IMR-90 (cell line): ENCODE data around the gene KDELR3. TPM values are rescaled to one million over a fixed set of nuclear protein-coding genes. Genes with fewer than 3 reads are reported as not detected.

Experiments used
- ATAC-seq: fragments of 200-7000 bp; cut with Tn5 transposase; 2 replicates; pipeline ENCODE4 v1.9.1; 2020; ENCODE audit warnings: low read depth, mild to moderate bottlenecking, moderate library complexity
- BruUV-seq: library from RNA; stranded (reverse); fragments of 400-500 nt; replicated peaks from 2 replicates; lab custom pipeline; 2021; lab: Mats Ljungman, UMichigan
- CTCF ChIA-PET: fragments of 300-600 bp; formaldehyde crosslinking; extraction: SDS; loops from one replicate; lab custom pipeline; 2021; ENCODE audit warnings: antibody characterized with exemption; lab: Yijun Ruan, JAX
- POLR2A ChIA-PET: fragments of 300-600 bp; sonication (Branson Sonifier 250); formaldehyde crosslinking; loops from one replicate; lab custom pipeline; 2022; ENCODE audit warnings: antibody characterized with exemption; ENCODE audit not compliant: unreplicated experiment; lab: Charles Lee
- DNase-seq: peaks from one replicate; pipeline ENCODE4 v3.0.0; 2013
- H2AFZ ChIP-seq: replicated peaks from 2 replicates; pipeline ENCODE3; 2013; ENCODE audit warnings: low read length, mild to moderate bottlenecking; ENCODE audit not compliant: poor library complexity
- H2AK5ac ChIP-seq: 2 replicates; pipeline ENCODE4 v1.6.1; 2013; ENCODE audit warnings: low read depth, low read length, inconsistent platforms
- H2AK9ac ChIP-seq: replicated peaks from 2 replicates; pipeline ENCODE3; 2013; ENCODE audit warnings: mild to moderate bottlenecking, low read depth, low read length, moderate library complexity; ENCODE audit not compliant: poor library complexity
- H2BK120ac ChIP-seq: 2 replicates; pipeline ENCODE4 v1.6.1; 2013; ENCODE audit warnings: low read depth, low read length, inconsistent platforms
- H2BK15ac ChIP-seq: 3 replicates; pipeline ENCODE4 v1.6.1; 2013; ENCODE audit warnings: low read depth, low read length, inconsistent platforms
- H2BK20ac ChIP-seq: 2 replicates; pipeline ENCODE4 v1.6.1; 2013; ENCODE audit warnings: low read depth, mild to moderate bottlenecking, inconsistent platforms, low read length, moderate library complexity
- H2BK5ac ChIP-seq: 2 replicates; pipeline ENCODE4 v1.6.1; 2013; ENCODE audit warnings: mild to moderate bottlenecking, low read depth, low read length, inconsistent platforms; ENCODE audit not compliant: poor library complexity, severe bottlenecking
- H3K14ac ChIP-seq: replicated peaks from 2 replicates; pipeline ENCODE4 v1.6.1; 2013; ENCODE audit warnings: low read depth, low read length, inconsistent platforms
- H3K18ac ChIP-seq: 2 replicates; pipeline ENCODE4 v1.6.1; 2013; ENCODE audit warnings: low read depth, low read length, control low read depth
- H3K23ac ChIP-seq: 2 replicates; pipeline ENCODE4 v1.6.1; 2013; ENCODE audit warnings: low read depth, low read length, inconsistent platforms
- H3K27ac ChIP-seq: 2 replicates; pipeline ENCODE4 v1.5.1; 2013; ENCODE audit warnings: mild to moderate bottlenecking, control low read depth, low read length; ENCODE audit not compliant: insufficient read depth
- H3K27me3 ChIP-seq: 2 replicates; pipeline ENCODE4 v1.6.1; 2013; ENCODE audit warnings: low read length; ENCODE audit not compliant: control insufficient read depth, insufficient read depth
- H3K36me3 ChIP-seq: 2 replicates; pipeline ENCODE4 v1.6.1; 2013; ENCODE audit warnings: low read length, mixed read lengths; ENCODE audit not compliant: control insufficient read depth, insufficient read depth
- H3K4ac ChIP-seq: 2 replicates; pipeline ENCODE4 v1.6.1; 2013; ENCODE audit warnings: low read depth, low read length, inconsistent platforms
- H3K4me1 ChIP-seq: 2 replicates; pipeline ENCODE4 v1.6.1; 2013; ENCODE audit warnings: low read length, mixed read lengths; ENCODE audit not compliant: control insufficient read depth, insufficient read depth
- H3K4me2 ChIP-seq: 2 replicates; pipeline ENCODE4 v1.6.1; 2013; ENCODE audit warnings: low read depth, mild to moderate bottlenecking, control low read depth, low read length, moderate library complexity
- H3K4me3 ChIP-seq: 2 replicates; pipeline ENCODE4 v1.5.1; 2013; ENCODE audit warnings: low read depth, mild to moderate bottlenecking, control low read depth, low read length, moderate library complexity; ENCODE audit not compliant: insufficient read depth
- H3K56ac ChIP-seq: 2 replicates; pipeline ENCODE4 v1.6.1; 2013; ENCODE audit warnings: low read length, inconsistent platforms; ENCODE audit not compliant: insufficient read depth; ENCODE audit errors: extremely low read depth
- H3K79me1 ChIP-seq, 2 experiments: 2 replicates each; pipeline ENCODE4 v1.6.1; 2013; ENCODE audit warnings: low read length in 2 of 2, inconsistent platforms in 1 of 2, low read depth in 1 of 2
- H3K9ac ChIP-seq: 2 replicates; pipeline ENCODE4 v1.6.1; 2013; ENCODE audit warnings: low read depth, low read length, control low read depth
- H3K9me1 ChIP-seq: 2 replicates; pipeline ENCODE4 v1.6.1; 2013; ENCODE audit warnings: low read length, inconsistent platforms; ENCODE audit not compliant: insufficient read depth
- H3K9me3 ChIP-seq: 2 replicates; pipeline ENCODE4 v1.6.1; 2013; ENCODE audit warnings: low read length; ENCODE audit not compliant: control insufficient read depth, insufficient read depth
- H4K20me1 ChIP-seq: 2 replicates; pipeline ENCODE4 v1.6.1; 2013; ENCODE audit warnings: low read length, inconsistent platforms; ENCODE audit not compliant: insufficient read depth
- H4K5ac ChIP-seq: 2 replicates; pipeline ENCODE4 v1.6.1; 2013; ENCODE audit warnings: mild to moderate bottlenecking, low read depth, low read length, control low read depth
- H4K8ac ChIP-seq, 2 experiments: 2 replicates each; pipeline ENCODE4 v1.6.1; 2013; ENCODE audit warnings: low read depth in 2 of 2, low read length in 2 of 2, control low read depth in 1 of 2, inconsistent platforms in 1 of 2
- H4K91ac ChIP-seq: 2 replicates; pipeline ENCODE4 v1.6.1; 2013; ENCODE audit warnings: low read depth, low read length, inconsistent platforms; ENCODE audit not compliant: insufficient read depth
- BHLHE40 ChIP-seq: fragments of 150-350 bp; IDR thresholded peaks from 2 replicates; pipeline ENCODE4 v1.6.1; 2016; ENCODE audit warnings: mild to moderate bottlenecking, low read depth, low read length
- CEBPB ChIP-seq: IDR thresholded peaks from 2 replicates; pipeline ENCODE4 v1.6.1; 2012; ENCODE audit warnings: low read depth, low read length, improper control_type of control experiment
- CHD1 ChIP-seq: IDR thresholded peaks from 2 replicates; pipeline ENCODE4 v1.6.1; 2012; ENCODE audit warnings: low read depth, low read length, improper control_type of control experiment
- CTCF ChIP-seq: conservative IDR thresholded peaks from 2 replicates; pipeline ENCODE4 v1.5.1; 2012; ENCODE audit warnings: mild to moderate bottlenecking, low read depth, low read length, improper control_type of control experiment
- ELK1 ChIP-seq: fragments of 150-350 bp; IDR thresholded peaks from 2 replicates; pipeline ENCODE4 v1.6.1; 2016; ENCODE audit warnings: low read depth, mild to moderate bottlenecking, low read length, moderate library complexity, borderline replicate concordance
- FOS ChIP-seq: fragments of 150-350 bp; IDR thresholded peaks from 2 replicates; pipeline ENCODE4 v1.6.1; 2016; ENCODE audit warnings: low read depth, low read length
- MAFK ChIP-seq: IDR thresholded peaks from 2 replicates; pipeline ENCODE4 v1.6.1; 2012; ENCODE audit warnings: low read depth, low read length, improper control_type of control experiment
- POLR2A ChIP-seq: IDR thresholded peaks from 2 replicates; pipeline ENCODE4 v1.6.1; 2012; ENCODE audit warnings: mild to moderate bottlenecking, low read depth, low read length
- RAD21 ChIP-seq: IDR thresholded peaks from 2 replicates; pipeline ENCODE4 v1.6.1; 2012; ENCODE audit warnings: low read length, improper control_type of control experiment
- RCOR1 ChIP-seq: IDR thresholded peaks from 2 replicates; pipeline ENCODE4 v1.6.1; 2012; ENCODE audit warnings: mild to moderate bottlenecking, low read length, improper control_type of control experiment; ENCODE audit not compliant: insufficient replicate concordance
- RFX5 ChIP-seq: IDR thresholded peaks from 2 replicates; pipeline ENCODE4 v1.8.0; 2012; ENCODE audit warnings: low read depth, mild to moderate bottlenecking, low read length, moderate library complexity
- USF2 ChIP-seq: fragments of 150-350 bp; IDR thresholded peaks from 2 replicates; pipeline ENCODE4 v1.6.1; 2017; ENCODE audit warnings: mild to moderate bottlenecking, antibody characterized with exemption, low read length, low read depth
- WGBS, 2 experiments: methylation state at CpG; one replicate each; pipeline versions ENCODE4 v1.1.5 to v1.1.7; 2013; ENCODE audit warnings: missing lambda C conversion rate in 2 of 2; ENCODE audit not compliant: insufficient read length in 1 of 2; ENCODE audit errors: extremely low coverage in 2 of 2; 5-methylcytosine and 5-hydroxymethylcytosine counted together
- dilution Hi-C: fragments of 300-500 bp; cut with HindIII; formaldehyde crosslinking; loops from one replicate; pipeline ENCODE4 v1.14.3; 2018; ENCODE audit warnings: low sequenced_read_pairs; ENCODE audit not compliant: unreplicated experiment
- in situ Hi-C: fragments of 300-500 bp; cut with MboI; formaldehyde crosslinking; loops from 3 replicates; pipeline ENCODE4 v1.14.3; 2019; ENCODE audit warnings: low sequenced_read_pairs, inconsistent platforms, mixed read lengths
- intact Hi-C: fragments of 100-400 bp; cut with micrococcal nuclease; formaldehyde crosslinking; loops from 2 replicates; pipeline ENCODE4 v1.10.0; 2022
- polyA plus RNA-seq, 3 experiments: library from polyadenylated mRNA; depleted of rRNA; stranded (reverse); fragments of >200 nt; gene quantifications; 2 replicates each; pipeline ENCODE4 v1.2.3, GENCODE V29; 2012; ENCODE audit warnings: low replicate concordance in 1 of 3
- total RNA-seq: library from RNA; depleted of rRNA; stranded (reverse); fragments of >200 nt; gene quantifications from 2 replicates; pipeline ENCODE4 v1.2.3, GENCODE V29; 2012

KDELR3 gene
- total and polyA plus RNA-seq, 2 of the 4 experiments (the other 2 are of a cell fraction): 129 to 224 TPM

GRCh38 chr22:38441620-38442287 is 26.1 kb upstream of the KDELR3 start:
- Histone ChIP-seq H3K27me3 (peaks cover 53% of the 10 kb centered on the region), H2BK20ac (no peak overlapping the region), H4K5ac (no peak overlapping the region), H3K27ac (no peak overlapping the region), H3K9me3 (no peaks in the 10 kb centered on the region), H3K4me2 (no peak overlapping the region), H4K20me1 (peaks cover 2% of the 10 kb centered on the region; the same call in 1 of the 2 replicates), H3K9me1 (no peaks in the 10 kb centered on the region), H3K23ac (no peak overlapping the region), H2BK120ac (no peak overlapping the region), H3K9ac (no peak overlapping the region), H3K18ac (no peak overlapping the region), H2AFZ (no peak overlapping the region), H4K91ac (no peak overlapping the region), H2AK9ac (no peak overlapping the region), H2BK5ac (no peak overlapping the region), H2AK5ac (no peak overlapping the region), H3K4me1 (no peaks in the 10 kb centered on the region), H3K36me3 (no peaks in the 10 kb centered on the region), H3K4ac (no peak overlapping the region), H3K56ac (no peak overlapping the region), H3K14ac (no peak overlapping the region), H3K4me3 (no peak overlapping the region), H2BK15ac (no peak overlapping the region), H4K8ac (no peak overlapping the region), H3K79me1 (no peaks in the 10 kb centered on the region)
- TF ChIP-seq MAFK: no peak
- no peak for TF ChIP-seq RFX5
- TF ChIP-seq CHD1: no peak
- TF ChIP-seq RCOR1: no peak
- no peak for TF ChIP-seq POLR2A
- TF ChIP-seq CEBPB: no peak
- TF ChIP-seq CTCF: no peak
- no peak for TF ChIP-seq RAD21
- TF ChIP-seq BHLHE40: no peak
- TF ChIP-seq ELK1: no peak
- TF ChIP-seq USF2: no peak
- no peak for TF ChIP-seq FOS
- no peak for ATAC-seq
- ChIA-PET CTCF (no interaction called here), POLR2A (no interaction called here)
- no peak for DNase-seq
- in situ Hi-C loops: no loop called here
- intact Hi-C loops: no loop called here
- 80% methylated on average over 1 of the region's 16 CpGs; no CpG with 5 or more reads in 1 of the 2 experiments for WGBS, 2 experiments
- BruUV-seq: no TSS peak
- dilution Hi-C loops: no loop called here
